ENCODE measurements around the gene HMGCS2. TPM values are rescaled to one million over a fixed set of nuclear protein-coding genes. Genes with fewer than 3 reads are reported as not detected.
"Not testable (repeated sequence)": the region's sequence is repeated elsewhere in the genome, so short reads cannot be mapped to it uniquely, and the experiment has no call there.

Gene HMGCS2
- total RNA-seq, 2 experiments from 2014 or later = not detected

GRCh38 chr1:119791377-119791776, 22.7 kb upstream of the HMGCS2 start:
- POLR2A ChIA-PET = interaction anchor here (1.0 kb wide), 1 partner anchor 12 kb away, joined by 4 read pairs; no protein-coding TSS in a partner anchor
- Histone ChIP-seq H2AFZ (ENCODE audit: low read length) (no peak overlapping the region), H3K4me2 (ENCODE audit: low read length) (no peak overlapping the region), H3K36me3 (ENCODE audit: insufficient read depth, low read length) (no peaks in the 10 kb centered on the region), H3K79me2 (ENCODE audit: insufficient read depth, low read depth, low read length) (no peaks in the 10 kb centered on the region), H3K4me1 (ENCODE audit: insufficient read depth, low read length, poor library complexity, severe bottlenecking) (no peaks in the 10 kb centered on the region), H3K27ac (ENCODE audit: low read depth, low read length, poor library complexity, severe bottlenecking) (no peak overlapping the region), H4K20me1 (ENCODE audit: insufficient read depth, low read length) (no peaks in the 10 kb centered on the region), H3K4me3 (ENCODE audit: low read depth, low read length, poor library complexity, severe bottlenecking) (no peak overlapping the region), H3K9me3 (ENCODE audit: low read length) (no peaks in the 10 kb centered on the region), H3K9me2 (ENCODE audit: insufficient read depth, low read length) (no peaks in the 10 kb centered on the region)
- BruUV-seq (replicated peaks) = no TSS peak
- TF ChIP-seq CTCF (conservative IDR thresholded peaks at IDR 0.05; ENCODE audit: low read length) = no peak
- TF ChIP-seq EZH2phosphoT487 (IDR thresholded peaks at IDR 0.05; ENCODE audit: borderline replicate concordance, low read depth, low read length) = no peak
- intact Hi-C loops (cut with micrococcal nuclease; ENCODE audit: unreplicated experiment) = no loop called here
- no peak for DNase-seq (ENCODE audit: low spot score)
- CTCF ChIA-PET (ENCODE audit: unreplicated experiment) = no interaction called here

- Histone ChIP-seq H3K9me2 (ENCODE audit: insufficient read depth, low read length) (no peaks in the 10 kb centered on the region), H2AFZ (ENCODE audit: low read length) (no peak overlapping the region), H3K4me2 (ENCODE audit: low read length) (no peak overlapping the region), H3K36me3 (ENCODE audit: insufficient read depth, low read length) (no peaks in the 10 kb centered on the region), H3K27ac (ENCODE audit: low read depth, low read length, poor library complexity, severe bottlenecking) (no peak overlapping the region), H3K9me3 (ENCODE audit: low read length) (no peaks in the 10 kb centered on the region), H3K79me2 (ENCODE audit: insufficient read depth, low read depth, low read length) (no peaks in the 10 kb centered on the region), H3K4me3 (ENCODE audit: low read depth, low read length, poor library complexity, severe bottlenecking) (no peak overlapping the region), H4K20me1 (ENCODE audit: insufficient read depth, low read length) (no peaks in the 10 kb centered on the region), H3K4me1 (ENCODE audit: insufficient read depth, low read length, poor library complexity, severe bottlenecking) (no peaks in the 10 kb centered on the region)
- CTCF ChIA-PET (ENCODE audit: unreplicated experiment) = no interaction called here
- intact Hi-C loops (cut with micrococcal nuclease; ENCODE audit: unreplicated experiment) = no loop called here
- DNase-seq (ENCODE audit: low spot score) = no peak
- POLR2A ChIA-PET = interaction anchor here (1.0 kb wide), 1 partner anchor 11 kb away, joined by 4 read pairs; no protein-coding TSS in a partner anchor
- no TSS peak for BruUV-seq (replicated peaks)
- TF ChIP-seq EZH2phosphoT487 (IDR thresholded peaks at IDR 0.05; ENCODE audit: borderline replicate concordance, low read depth, low read length) = no peak
- no peak for TF ChIP-seq CTCF (conservative IDR thresholded peaks at IDR 0.05; ENCODE audit: low read length)
These were observed 21.9 kb upstream of the HMGCS2 start for GRCh38 chr1:119790451-119791198.

GRCh38 chr1:119787776-119788175, 19.1 kb upstream of the HMGCS2 start:
- ChIA-PET POLR2A (no interaction called here), CTCF (ENCODE audit: unreplicated experiment) (no interaction called here)
- Histone ChIP-seq H3K4me1 (ENCODE audit: insufficient read depth, low read length, poor library complexity, severe bottlenecking) (no peaks in the 10 kb centered on the region), H4K20me1 (ENCODE audit: insufficient read depth, low read length) (no peaks in the 10 kb centered on the region), H2AFZ (ENCODE audit: low read length) (no peak overlapping the region), H3K79me2 (ENCODE audit: insufficient read depth, low read depth, low read length) (no peaks in the 10 kb centered on the region), H3K9me3 (ENCODE audit: low read length) (no peaks in the 10 kb centered on the region), H3K9me2 (ENCODE audit: insufficient read depth, low read length) (no peaks in the 10 kb centered on the region), H3K27ac (ENCODE audit: low read depth, low read length, poor library complexity, severe bottlenecking) (no peak overlapping the region), H3K4me2 (ENCODE audit: low read length) (no peak overlapping the region), H3K36me3 (ENCODE audit: insufficient read depth, low read length) (no peaks in the 10 kb centered on the region), H3K4me3 (ENCODE audit: low read depth, low read length, poor library complexity, severe bottlenecking) (no peak overlapping the region)
- intact Hi-C loops (cut with micrococcal nuclease; ENCODE audit: unreplicated experiment) = no loop called here
- no TSS peak for BruUV-seq (replicated peaks)
- TF ChIP-seq CTCF (conservative IDR thresholded peaks at IDR 0.05; ENCODE audit: low read length) (no peak), EZH2phosphoT487 (IDR thresholded peaks at IDR 0.05; ENCODE audit: borderline replicate concordance, low read depth, low read length) (no peak)
- DNase-seq (ENCODE audit: low spot score) = no peak

- intact Hi-C loops (cut with micrococcal nuclease; ENCODE audit: unreplicated experiment); POLR2A ChIA-PET; H3K27ac ChIP-seq (ENCODE audit: low read depth, low read length, poor library complexity, severe bottlenecking); H3K4me2 ChIP-seq (ENCODE audit: low read length); H3K79me2 ChIP-seq (ENCODE audit: insufficient read depth, low read depth, low read length); H4K20me1 ChIP-seq (ENCODE audit: insufficient read depth, low read length); H3K4me1 ChIP-seq (ENCODE audit: insufficient read depth, low read length, poor library complexity, severe bottlenecking); CTCF ChIA-PET (ENCODE audit: unreplicated experiment); DNase-seq (ENCODE audit: low spot score); BruUV-seq (replicated peaks); H3K36me3 ChIP-seq (ENCODE audit: insufficient read depth, low read length); H3K4me3 ChIP-seq (ENCODE audit: low read depth, low read length, poor library complexity, severe bottlenecking); H3K9me2 ChIP-seq (ENCODE audit: insufficient read depth, low read length); H2AFZ ChIP-seq (ENCODE audit: low read length); H3K9me3 ChIP-seq (ENCODE audit: low read length): not testable (repeated sequence)
These were observed 17.9 kb upstream of the HMGCS2 start for GRCh38 chr1:119786473-119787050.

Data from OCI-LY7 (cell line).